Right lobe of liver (tissue), 4 donors: ENCODE data around the gene RBFOX1.

ENCODE experiments used
- POLR2A ChIP-seq: fragments of 450-650 bp; IDR thresholded peaks from one replicate; pipeline ENCODE4 v1.6.1; 2017; ENCODE audit warnings: antibody characterized with exemption, mild to moderate bottlenecking
- TF ChIP-seq, protein P1 (sequence below), 4 donors: fragments of 200-600 bp in 3 of 4; fragments of 450-650 bp in 1 of 4; IDR thresholded peaks; one replicate each; pipeline versions ENCODE4 v1.5.1 to v1.8.0; 2016 to 2022; ENCODE audit warnings: antibody characterized with exemption in 4 of 4, mild to moderate bottlenecking in 2 of 4
- donor health status: DM: no; HTN: no; CAD: no.
- donor health status: DM: no; HTN: no; CAD: no.
- donor health status: DM: no; HTN: yes; CAD: no.

- TF ChIP-seq, protein P1, sequence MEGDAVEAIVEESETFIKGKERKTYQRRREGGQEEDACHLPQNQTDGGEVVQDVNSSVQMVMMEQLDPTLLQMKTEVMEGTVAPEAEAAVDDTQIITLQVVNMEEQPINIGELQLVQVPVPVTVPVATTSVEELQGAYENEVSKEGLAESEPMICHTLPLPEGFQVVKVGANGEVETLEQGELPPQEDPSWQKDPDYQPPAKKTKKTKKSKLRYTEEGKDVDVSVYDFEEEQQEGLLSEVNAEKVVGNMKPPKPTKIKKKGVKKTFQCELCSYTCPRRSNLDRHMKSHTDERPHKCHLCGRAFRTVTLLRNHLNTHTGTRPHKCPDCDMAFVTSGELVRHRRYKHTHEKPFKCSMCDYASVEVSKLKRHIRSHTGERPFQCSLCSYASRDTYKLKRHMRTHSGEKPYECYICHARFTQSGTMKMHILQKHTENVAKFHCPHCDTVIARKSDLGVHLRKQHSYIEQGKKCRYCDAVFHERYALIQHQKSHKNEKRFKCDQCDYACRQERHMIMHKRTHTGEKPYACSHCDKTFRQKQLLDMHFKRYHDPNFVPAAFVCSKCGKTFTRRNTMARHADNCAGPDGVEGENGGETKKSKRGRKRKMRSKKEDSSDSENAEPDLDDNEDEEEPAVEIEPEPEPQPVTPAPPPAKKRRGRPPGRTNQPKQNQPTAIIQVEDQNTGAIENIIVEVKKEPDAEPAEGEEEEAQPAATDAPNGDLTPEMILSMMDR (IDR thresholded peaks at IDR 0.05), result no peak
- TF ChIP-seq POLR2A, result no peak
These were observed 246.8 kb downstream of the RBFOX1 start for GRCh38 chr16:7579454-7579853.
